SK-N-SH (cell line): ENCODE measurements around the gene POU2AF2. TPM values are rescaled to one million over a fixed set of nuclear protein-coding genes. Genes with fewer than 3 reads are reported as not detected.

ENCODE experiments used
- CTCF ChIA-PET: fragments of 300-600, 350-600 bp; formaldehyde crosslinking; extraction: SDS; loops from one replicate; lab custom pipeline; 2021; lab: Yijun Ruan, JAX
- POLR2A ChIA-PET: fragments of 350-600 bp; sonication (Branson Sonifier 250); formaldehyde crosslinking; extraction: SDS; loops from one replicate; lab custom pipeline; 2020; ENCODE audit warnings: antibody characterized with exemption, inconsistent platforms; lab: Yijun Ruan, JAX
- DNase-seq: peaks from one replicate; pipeline ENCODE4 v3.0.0; 2012
- H2AFZ ChIP-seq: fragments of 200-600 bp; sonication (generic); 2 replicates; pipeline ENCODE4 v1.8.1; 2016; ENCODE audit warnings: antibody characterized with exemption, mild to moderate bottlenecking, low read depth
- H3F3A ChIP-seq: fragments of 200-600 bp; sonication (generic); replicated peaks from 2 replicates; pipeline ENCODE3; 2016; ENCODE audit warnings: antibody characterized with exemption, mild to moderate bottlenecking; ENCODE audit not compliant: insufficient read depth
- H3K27ac ChIP-seq, 2 experiments: fragments of 200-500 bp in 1 of 2; fragments of 200-600 bp in 1 of 2; sonication (Bioruptor generic) in 1 of 2; sonication (generic), shearing (Covaris generic) in 1 of 2; 2 replicates each; pipeline versions ENCODE4 v1.5.1 to v1.6.1; 2014 to 2016; ENCODE audit warnings: low read depth in 2 of 2, inconsistent platforms in 1 of 2, low read length in 1 of 2, mild to moderate bottlenecking in 1 of 2, mixed read lengths in 1 of 2
- H3K27me3 ChIP-seq: fragments of 200-600 bp; sonication (generic), shearing (Covaris generic); 2 replicates; pipeline ENCODE4 v1.6.1; 2016; ENCODE audit warnings: mixed run types; ENCODE audit not compliant: insufficient read depth
- H3K36me3 ChIP-seq, 2 experiments: fragments of 200-500 bp in 1 of 2; fragments of 200-600 bp in 1 of 2; sonication (Bioruptor generic) in 1 of 2; sonication (generic) in 1 of 2; replicated peaks in 1 of 2; 2 replicates each; pipeline versions ENCODE3 to v1.5.1; 2014 to 2016; ENCODE audit warnings: low read length in 1 of 2, mild to moderate bottlenecking in 1 of 2; ENCODE audit not compliant: insufficient read depth in 2 of 2, control insufficient read depth in 1 of 2
- H3K4me1 ChIP-seq, 2 experiments: fragments of 200-500 bp in 1 of 2; fragments of 200-600 bp in 1 of 2; sonication (Bioruptor generic) in 1 of 2; sonication (generic), shearing (Covaris generic) in 1 of 2; 2 replicates each; pipeline versions ENCODE4 v1.5.1 to v1.6.1; 2014 to 2016; ENCODE audit warnings: low read depth in 1 of 2, low read length in 1 of 2, mixed run types in 1 of 2; ENCODE audit not compliant: insufficient read depth in 2 of 2, control insufficient read depth in 1 of 2
- H3K4me2 ChIP-seq: fragments of 200-600 bp; sonication (generic), shearing (Covaris generic); 2 replicates; pipeline ENCODE4 v1.6.1; 2017; ENCODE audit warnings: mixed run types
- H3K4me3 ChIP-seq, 2 experiments: fragments of 200-500 bp in 1 of 2; fragments of 200-600 bp in 1 of 2; sonication (Bioruptor generic) in 1 of 2; sonication (generic), shearing (Covaris generic) in 1 of 2; 2 replicates each; pipeline versions ENCODE4 v1.5.1 to v1.8.1; 2014 to 2016; ENCODE audit warnings: low read depth in 2 of 2, inconsistent platforms in 1 of 2, low read length in 1 of 2, mild to moderate bottlenecking in 1 of 2, mixed read lengths in 1 of 2, moderate library complexity in 1 of 2
- H3K79me2 ChIP-seq: fragments of 200-600 bp; sonication (generic); 2 replicates; pipeline ENCODE4 v1.8.1; 2017; ENCODE audit warnings: mild to moderate bottlenecking; ENCODE audit not compliant: insufficient read depth
- H3K9ac ChIP-seq: fragments of 200-600 bp; sonication (generic); 2 replicates; pipeline ENCODE4 v1.6.1; 2017; ENCODE audit warnings: mixed run types
- H3K9me2 ChIP-seq: fragments of 200-600 bp; sonication (generic); 2 replicates; pipeline ENCODE4 v1.6.1; 2017; ENCODE audit warnings: mixed run types
- H3K9me3 ChIP-seq: fragments of 200-600 bp; sonication (generic); 2 replicates; pipeline ENCODE4 v1.6.1; 2017; ENCODE audit warnings: mixed run types, mild to moderate bottlenecking, moderate library complexity
- H4K20me1 ChIP-seq: fragments of 200-600 bp; sonication (generic); 2 replicates; pipeline ENCODE4 v1.6.1; 2017; ENCODE audit warnings: mild to moderate bottlenecking, mixed run types; ENCODE audit not compliant: insufficient read depth
- EP300 ChIP-seq, 2 experiments: IDR thresholded peaks; 2 replicates each; pipeline versions ENCODE4 v1.4.0 to v1.6.1; 2012; ENCODE audit warnings: borderline replicate concordance in 1 of 2, low read depth in 1 of 2, low read length in 1 of 2
- GATA2 ChIP-seq: sonication (generic); formaldehyde crosslinking; IDR thresholded peaks from 2 replicates; pipeline ENCODE4 v1.5.0; 2020; ENCODE audit warnings: mild to moderate bottlenecking, missing genetic modification reagents
- NFIC ChIP-seq: IDR thresholded peaks from 2 replicates; pipeline ENCODE4 v1.4.0; 2012; ENCODE audit warnings: borderline replicate concordance
- NRF1 ChIP-seq: IDR thresholded peaks from 2 replicates; pipeline ENCODE4 v1.6.1; 2012; ENCODE audit warnings: low read depth, mild to moderate bottlenecking, low read length
- POLR2AphosphoS5 ChIP-seq: IDR thresholded peaks from 2 replicates; pipeline ENCODE4 v1.6.1; 2012; ENCODE audit warnings: low read depth, low read length
- RAD21 ChIP-seq: IDR thresholded peaks from 2 replicates; pipeline ENCODE4 v1.6.1; 2012; ENCODE audit warnings: mild to moderate bottlenecking, low read length
- RCOR1 ChIP-seq: fragments of 150-350 bp; IDR thresholded peaks from 2 replicates; pipeline ENCODE4 v1.6.1; 2017; ENCODE audit warnings: antibody characterized with exemption, low read length
- RFX5 ChIP-seq: IDR thresholded peaks from 2 replicates; pipeline ENCODE4 v1.6.1; 2012; ENCODE audit warnings: mild to moderate bottlenecking, improper control_type of control experiment, low read length
- SMC3 ChIP-seq: IDR thresholded peaks from 2 replicates; pipeline ENCODE4 v1.6.1; 2012; ENCODE audit warnings: low read depth, low read length, improper control_type of control experiment
- TAF1 ChIP-seq: IDR thresholded peaks from 2 replicates; pipeline ENCODE4 v1.6.1; 2012; ENCODE audit warnings: low read depth, mild to moderate bottlenecking, low read length, moderate library complexity, borderline replicate concordance
- TCF12 ChIP-seq: IDR thresholded peaks from 2 replicates; pipeline ENCODE4 v1.4.0; 2012
- TEAD4 ChIP-seq: IDR thresholded peaks from 2 replicates; pipeline ENCODE4 v1.4.0; 2012; ENCODE audit warnings: mild to moderate bottlenecking, borderline replicate concordance; ENCODE audit not compliant: insufficient read depth
- YY1 ChIP-seq: IDR thresholded peaks from 2 replicates; pipeline ENCODE4 v1.4.0; 2012; ENCODE audit warnings: low read depth, mild to moderate bottlenecking
- WGBS: methylation state at CpG from one replicate; pipeline ENCODE4 v1.1.6; 2017; ENCODE audit warnings: low lambda C conversion rate; 5-methylcytosine and 5-hydroxymethylcytosine counted together
- polyA plus RNA-seq, 3 experiments: library from polyadenylated mRNA; depleted of rRNA; stranded (reverse); fragments of >200 nt; gene quantifications; 2 replicates each; pipeline ENCODE4 v1.2.3, GENCODE V29; 2012
- TF ChIP-seq, protein P1 (sequence below): fragments of 150-350 bp; IDR thresholded peaks from 2 replicates; pipeline ENCODE4 v1.6.1; 2016; ENCODE audit warnings: mild to moderate bottlenecking, low read depth, low read length
- TF ChIP-seq, protein P2 (sequence below): IDR thresholded peaks from 2 replicates; pipeline ENCODE4 v1.4.0; 2012; ENCODE audit warnings: low read depth, borderline replicate concordance
- TF ChIP-seq, protein P3 (sequence below): fragments of 200-600 bp; sonication (generic); IDR thresholded peaks from 2 replicates; pipeline ENCODE4 v1.6.1; 2017; ENCODE audit warnings: antibody characterized with exemption, mild to moderate bottlenecking, moderate library complexity

POU2AF2 gene
- polyA plus RNA-seq, 1 of the 3 experiments (the other 2 are of a cell fraction) = 0.15 TPM

DNA sequence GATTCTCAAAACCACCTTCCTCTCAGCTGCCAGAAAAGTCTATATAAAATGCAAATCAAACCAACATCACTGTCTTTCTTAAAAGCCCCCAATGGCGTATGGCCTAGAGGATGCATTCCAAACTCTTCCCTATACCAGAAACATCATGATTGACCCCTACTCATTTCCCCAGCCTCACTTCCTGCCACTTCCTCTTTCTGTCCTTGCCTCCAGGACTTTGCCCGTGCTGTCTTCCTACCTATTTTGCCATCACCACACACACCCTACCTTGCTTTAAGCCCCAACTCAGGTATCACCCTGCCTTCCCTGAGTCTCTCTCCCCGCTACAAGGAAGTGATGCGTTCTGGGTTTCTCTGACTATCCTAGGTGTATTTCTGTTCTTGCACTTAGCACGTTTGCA, 8.1 kb downstream of the POU2AF2 start (continued):
- no peak for TF ChIP-seq EP300 (IDR thresholded peaks at IDR 0.05; ENCODE audit: borderline replicate concordance in 1 of 2, low read depth in 1 of 2, low read length in 1 of 2)
- no peak for TF ChIP-seq GATA2 (CRISPR knock-in tag)
- no peak for TF ChIP-seq POLR2AphosphoS5
- no peak for TF ChIP-seq YY1
- TF ChIP-seq TCF12 = no peak
- no peak for TF ChIP-seq RCOR1
- TF ChIP-seq, protein P1, sequence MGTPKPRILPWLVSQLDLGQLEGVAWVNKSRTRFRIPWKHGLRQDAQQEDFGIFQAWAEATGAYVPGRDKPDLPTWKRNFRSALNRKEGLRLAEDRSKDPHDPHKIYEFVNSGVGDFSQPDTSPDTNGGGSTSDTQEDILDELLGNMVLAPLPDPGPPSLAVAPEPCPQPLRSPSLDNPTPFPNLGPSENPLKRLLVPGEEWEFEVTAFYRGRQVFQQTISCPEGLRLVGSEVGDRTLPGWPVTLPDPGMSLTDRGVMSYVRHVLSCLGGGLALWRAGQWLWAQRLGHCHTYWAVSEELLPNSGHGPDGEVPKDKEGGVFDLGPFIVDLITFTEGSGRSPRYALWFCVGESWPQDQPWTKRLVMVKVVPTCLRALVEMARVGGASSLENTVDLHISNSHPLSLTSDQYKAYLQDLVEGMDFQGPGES = no peak

DNA sequence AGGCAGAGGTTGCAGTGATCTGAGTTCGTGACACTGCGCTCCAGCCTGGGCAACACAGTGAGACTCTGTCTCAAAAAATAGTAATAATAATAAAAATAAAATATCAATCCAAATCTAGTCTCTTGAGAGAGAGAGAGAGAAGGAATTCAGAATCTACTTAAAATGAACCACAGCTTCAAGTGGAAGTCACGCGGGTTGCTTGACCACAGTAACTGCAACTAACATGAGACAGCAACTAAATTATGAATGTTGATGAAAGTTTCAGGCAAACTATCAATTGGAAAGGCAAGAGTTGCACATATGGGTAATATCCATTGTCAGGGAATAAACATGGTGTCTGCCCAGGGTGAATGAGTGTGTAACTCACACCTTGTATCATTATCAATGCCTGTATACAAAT, 12.5 kb downstream of the POU2AF2 start:
- no peaks in the 10 kb centered on the region for H3F3A ChIP-seq
- H3K79me2 ChIP-seq = no peaks in the 10 kb centered on the region
- no peaks in the 10 kb centered on the region for H3K9me3 ChIP-seq
- no peak overlapping the region for H2AFZ ChIP-seq
- no peak for DNase-seq
- H3K9ac ChIP-seq = no peak overlapping the region
- H3K4me1 ChIP-seq = no peaks in the 10 kb centered on the region
- no peaks in the 10 kb centered on the region for H3K27me3 ChIP-seq
- no peak overlapping the region for H3K27ac ChIP-seq
- H3K9me2 ChIP-seq = no peaks in the 10 kb centered on the region
- no peaks in the 10 kb centered on the region for H3K36me3 ChIP-seq
- ChIA-PET CTCF (no interaction called here), POLR2A (no interaction called here)
- H4K20me1 ChIP-seq = no peaks in the 10 kb centered on the region
- H3K4me3 ChIP-seq = no peak overlapping the region
- WGBS = 84% methylated on average over 4 of the region's 4 CpGs
- H3K4me2 ChIP-seq = no peak overlapping the region
- TF ChIP-seq RAD21 = no peak
- TF ChIP-seq TAF1 = no peak
- TF ChIP-seq NFIC = no peak
- no peak for TF ChIP-seq NRF1
- TF ChIP-seq, protein P2, sequence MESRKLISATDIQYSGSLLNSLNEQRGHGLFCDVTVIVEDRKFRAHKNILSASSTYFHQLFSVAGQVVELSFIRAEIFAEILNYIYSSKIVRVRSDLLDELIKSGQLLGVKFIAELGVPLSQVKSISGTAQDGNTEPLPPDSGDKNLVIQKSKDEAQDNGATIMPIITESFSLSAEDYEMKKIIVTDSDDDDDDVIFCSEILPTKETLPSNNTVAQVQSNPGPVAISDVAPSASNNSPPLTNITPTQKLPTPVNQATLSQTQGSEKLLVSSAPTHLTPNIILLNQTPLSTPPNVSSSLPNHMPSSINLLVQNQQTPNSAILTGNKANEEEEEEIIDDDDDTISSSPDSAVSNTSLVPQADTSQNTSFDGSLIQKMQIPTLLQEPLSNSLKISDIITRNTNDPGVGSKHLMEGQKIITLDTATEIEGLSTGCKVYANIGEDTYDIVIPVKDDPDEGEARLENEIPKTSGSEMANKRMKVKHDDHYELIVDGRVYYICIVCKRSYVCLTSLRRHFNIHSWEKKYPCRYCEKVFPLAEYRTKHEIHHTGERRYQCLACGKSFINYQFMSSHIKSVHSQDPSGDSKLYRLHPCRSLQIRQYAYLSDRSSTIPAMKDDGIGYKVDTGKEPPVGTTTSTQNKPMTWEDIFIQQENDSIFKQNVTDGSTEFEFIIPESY = no peak
- TF ChIP-seq, protein P3, sequence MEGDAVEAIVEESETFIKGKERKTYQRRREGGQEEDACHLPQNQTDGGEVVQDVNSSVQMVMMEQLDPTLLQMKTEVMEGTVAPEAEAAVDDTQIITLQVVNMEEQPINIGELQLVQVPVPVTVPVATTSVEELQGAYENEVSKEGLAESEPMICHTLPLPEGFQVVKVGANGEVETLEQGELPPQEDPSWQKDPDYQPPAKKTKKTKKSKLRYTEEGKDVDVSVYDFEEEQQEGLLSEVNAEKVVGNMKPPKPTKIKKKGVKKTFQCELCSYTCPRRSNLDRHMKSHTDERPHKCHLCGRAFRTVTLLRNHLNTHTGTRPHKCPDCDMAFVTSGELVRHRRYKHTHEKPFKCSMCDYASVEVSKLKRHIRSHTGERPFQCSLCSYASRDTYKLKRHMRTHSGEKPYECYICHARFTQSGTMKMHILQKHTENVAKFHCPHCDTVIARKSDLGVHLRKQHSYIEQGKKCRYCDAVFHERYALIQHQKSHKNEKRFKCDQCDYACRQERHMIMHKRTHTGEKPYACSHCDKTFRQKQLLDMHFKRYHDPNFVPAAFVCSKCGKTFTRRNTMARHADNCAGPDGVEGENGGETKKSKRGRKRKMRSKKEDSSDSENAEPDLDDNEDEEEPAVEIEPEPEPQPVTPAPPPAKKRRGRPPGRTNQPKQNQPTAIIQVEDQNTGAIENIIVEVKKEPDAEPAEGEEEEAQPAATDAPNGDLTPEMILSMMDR = no peak
- TF ChIP-seq RFX5 = no peak
- no peak for TF ChIP-seq SMC3
- TF ChIP-seq TEAD4 = no peak
